Upper lobe of left lung (tissue), 4 donors: Measurements from ENCODE around the gene PSEN1.

Source experiments
- POLR2A ChIP-seq, 4 donors: fragments of 450-650 bp; IDR thresholded peaks; one replicate each; pipeline ENCODE4 v1.5.1; 2016 to 2017; ENCODE audit warnings: antibody characterized with exemption in 4 of 4, mild to moderate bottlenecking in 2 of 4
- POLR2AphosphoS5 ChIP-seq, 2 donors: sonication (generic); formaldehyde crosslinking; IDR thresholded peaks; one replicate each; pipeline ENCODE4 v1.5.1; 2017; ENCODE audit warnings: antibody characterized with exemption in 2 of 2
- TF ChIP-seq, protein P1 (sequence below), 6 experiments: fragments of 450-650 bp in 4 of 6; fragments of 200-600 bp in 2 of 6; sonication (generic) in 2 of 6; IDR thresholded peaks; one replicate each; pipeline ENCODE4 v1.5.1; 2016 to 2019; ENCODE audit warnings: antibody characterized with exemption in 6 of 6

DNA sequence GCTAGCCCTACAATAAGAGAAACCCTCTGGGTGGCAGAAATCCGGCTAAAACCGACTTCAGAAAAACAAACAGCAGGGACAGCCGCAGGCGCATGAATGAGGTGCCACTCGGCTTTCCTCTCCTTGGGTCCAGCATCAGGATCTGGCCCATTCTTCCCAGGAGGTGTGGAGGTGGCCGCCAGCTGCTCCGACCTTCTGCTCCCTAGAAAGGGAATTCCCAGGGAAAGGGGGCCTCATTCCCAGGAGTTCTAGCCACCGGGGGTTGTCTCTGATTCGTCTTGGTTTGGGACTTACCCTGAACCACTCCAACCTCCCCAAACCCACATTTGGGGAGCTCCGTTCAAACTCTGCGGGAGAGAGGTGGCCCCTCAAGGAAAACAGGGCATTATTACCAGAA is 114.0 kb downstream of the PSEN1 start:
- TF ChIP-seq, protein P1, sequence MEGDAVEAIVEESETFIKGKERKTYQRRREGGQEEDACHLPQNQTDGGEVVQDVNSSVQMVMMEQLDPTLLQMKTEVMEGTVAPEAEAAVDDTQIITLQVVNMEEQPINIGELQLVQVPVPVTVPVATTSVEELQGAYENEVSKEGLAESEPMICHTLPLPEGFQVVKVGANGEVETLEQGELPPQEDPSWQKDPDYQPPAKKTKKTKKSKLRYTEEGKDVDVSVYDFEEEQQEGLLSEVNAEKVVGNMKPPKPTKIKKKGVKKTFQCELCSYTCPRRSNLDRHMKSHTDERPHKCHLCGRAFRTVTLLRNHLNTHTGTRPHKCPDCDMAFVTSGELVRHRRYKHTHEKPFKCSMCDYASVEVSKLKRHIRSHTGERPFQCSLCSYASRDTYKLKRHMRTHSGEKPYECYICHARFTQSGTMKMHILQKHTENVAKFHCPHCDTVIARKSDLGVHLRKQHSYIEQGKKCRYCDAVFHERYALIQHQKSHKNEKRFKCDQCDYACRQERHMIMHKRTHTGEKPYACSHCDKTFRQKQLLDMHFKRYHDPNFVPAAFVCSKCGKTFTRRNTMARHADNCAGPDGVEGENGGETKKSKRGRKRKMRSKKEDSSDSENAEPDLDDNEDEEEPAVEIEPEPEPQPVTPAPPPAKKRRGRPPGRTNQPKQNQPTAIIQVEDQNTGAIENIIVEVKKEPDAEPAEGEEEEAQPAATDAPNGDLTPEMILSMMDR (IDR thresholded peaks at IDR 0.05): no peak
- TF ChIP-seq POLR2A (IDR thresholded peaks at IDR 0.05) (no peak), POLR2AphosphoS5 (IDR thresholded peaks at IDR 0.05) (no peak)
